Kidney (tissue), 14 donors: ENCODE results near the gene OTULIN. TPM values are rescaled to one million over a fixed set of nuclear protein-coding genes. Genes with fewer than 3 reads are reported as not detected.

Experiments used
- DNase-seq, 5 donors: peaks; one replicate each; pipeline ENCODE4 v3.0.0-alpha.2; 2013 to 2020
- FAIRE-seq: peaks from 2 replicates; lab custom pipeline; 2012; peaks lifted over from hg19 to GRCh38; lab: Jason Lieb, UNC
- H3K27ac ChIP-seq, 2 donors: one replicate each; pipeline ENCODE4 v1.7.0; 2013; ENCODE audit warnings: low read depth in 2 of 2, low read length in 2 of 2, inconsistent platforms in 1 of 2
- H3K27me3 ChIP-seq: one replicate; pipeline ENCODE4 v1.7.1; 2013; ENCODE audit warnings: low read length, inconsistent platforms; ENCODE audit not compliant: control insufficient read depth, insufficient read depth
- H3K36me3 ChIP-seq, 3 donors: one replicate each; pipeline versions ENCODE4 v1.7.0 to v1.7.1; 2013; ENCODE audit warnings: low read length in 3 of 3, control low read depth in 1 of 3, inconsistent platforms in 1 of 3; ENCODE audit not compliant: insufficient read depth in 3 of 3, control insufficient read depth in 2 of 3
- H3K4me1 ChIP-seq, 3 donors: one replicate each; pipeline versions ENCODE4 v1.7.0 to v1.7.1; 2013; ENCODE audit warnings: low read length in 3 of 3, inconsistent platforms in 1 of 3, low read depth in 1 of 3; ENCODE audit not compliant: control insufficient read depth in 2 of 3, insufficient read depth in 2 of 3
- H3K4me3 ChIP-seq, 3 donors: one replicate each; pipeline versions ENCODE4 v1.7.0 to v1.8.1; 2013; ENCODE audit warnings: low read length in 3 of 3, control low read depth in 1 of 3, inconsistent platforms in 1 of 3
- H3K9ac ChIP-seq, 3 donors: one replicate each; pipeline versions ENCODE4 v1.7.0 to v1.7.1; 2013; ENCODE audit warnings: low read length in 3 of 3, control low read depth in 1 of 3, inconsistent platforms in 1 of 3
- H3K9me3 ChIP-seq, 3 donors: one replicate each; pipeline versions ENCODE4 v1.7.0 to v1.7.1; 2013; ENCODE audit warnings: low read length in 3 of 3, control low read depth in 1 of 3, inconsistent platforms in 1 of 3; ENCODE audit not compliant: control insufficient read depth in 2 of 3, insufficient read depth in 1 of 3
- CTCF ChIP-seq: IDR thresholded peaks from 3 replicates; pipeline ENCODE4 v1.5.1; 2012; ENCODE audit warnings: mild to moderate bottlenecking, moderate library complexity, borderline replicate concordance; ENCODE audit not compliant: insufficient read depth; ENCODE audit errors: extremely low read depth
- intact Hi-C: fragments of 100-400 bp; cut with DNase I; formaldehyde crosslinking; loops from one replicate; pipeline ENCODE4 v1.11.1; 2022
- polyA plus RNA-seq: library from polyadenylated mRNA; stranded (reverse); fragments of 350-450 nt; fragmentation: Illumina TruSeq; extraction: RNeasy Lipid Tissue Mini Kit (QIAGEN cat#74804); gene quantifications from one replicate; pipeline ENCODE4 v1.2.3, GENCODE V29; 2014; ENCODE audit warnings: low read depth, low replicate concordance; ENCODE audit not compliant: insufficient read depth
- total RNA-seq: library from RNA; stranded (reverse); fragmentation: NEBNext Ultra II Directional; extraction: Animal tissue kit (Norgen Biotek cat#: 25700); gene quantifications from one replicate; pipeline ENCODE4 v1.2.1, GENCODE V29; 2021
- donor health status: control.
- donor health status: control.
- donor health status: control.
- donor health status: control.
- donor health status: control.
- donor health status: DM: yes; HTN: yes; CAD: no.
- donor health status: Normal renal cell carcinoma (clear cell type).

OTULIN gene
- total and polyA plus RNA-seq, 2 donors from 2014 or later, result 9.0 to 28.4 TPM

- no peaks in the 10 kb centered on the region for H3K4me1 ChIP-seq
- DNase-seq (no peak), FAIRE-seq (no peak)
- intact Hi-C loops, result no loop called here
- H3K27me3 ChIP-seq, result no peaks in the 10 kb centered on the region
- H3K9me3 ChIP-seq, result no peaks in the 10 kb centered on the region
- H3K9ac ChIP-seq, result no peak overlapping the region
- H3K4me3 ChIP-seq, result no peak overlapping the region
- no peak for TF ChIP-seq CTCF
- H3K36me3 ChIP-seq, result peaks cover 0 to 5% (median 0%) of the 10 kb centered on the region in 3 donors
- no peak overlapping the region for H3K27ac ChIP-seq
Measured at GRCh38 chr5:14735944-14736343, 71.4 kb downstream of the OTULIN start.

GRCh38 chr5:14737291-14737690 lies 72.8 kb downstream of the OTULIN start:
- Histone ChIP-seq H3K27ac (no peak overlapping the region), H3K9me3 (no peaks in the 10 kb centered on the region), H3K4me3 (no peak overlapping the region), H3K27me3 (no peaks in the 10 kb centered on the region), H3K4me1 (no peaks in the 10 kb centered on the region), H3K36me3 (peaks cover 0 to 5% (median 0%) of the 10 kb centered on the region in 3 donors), H3K9ac (no peak overlapping the region)
- TF ChIP-seq CTCF, result no peak
- no peak for DNase-seq
- intact Hi-C loops, result no loop called here
- no peak for FAIRE-seq

GRCh38 chr5:14738050-14738449 lies 73.5 kb downstream of the OTULIN start:
- intact Hi-C loops, result no loop called here
- Histone ChIP-seq H3K4me3 (no peak overlapping the region), H3K27ac (no peak overlapping the region), H3K9ac (no peak overlapping the region), H3K9me3 (no peaks in the 10 kb centered on the region), H3K4me1 (no peaks in the 10 kb centered on the region), H3K27me3 (no peaks in the 10 kb centered on the region), H3K36me3 (peaks cover 0 to 5% (median 0%) of the 10 kb centered on the region in 3 donors)
- no peak for FAIRE-seq
- TF ChIP-seq CTCF, result no peak
- DNase-seq, result no peak

GRCh38 chr5:14739538-14739937 lies 75.0 kb downstream of the OTULIN start:
- DNase-seq (no peak), FAIRE-seq (no peak)
- Histone ChIP-seq H3K27ac (no peak overlapping the region), H3K27me3 (no peaks in the 10 kb centered on the region), H3K36me3 (peaks cover 0 to 8% (median 0%) of the 10 kb centered on the region in 3 donors), H3K4me3 (no peak overlapping the region), H3K9me3 (no peaks in the 10 kb centered on the region), H3K4me1 (no peaks in the 10 kb centered on the region), H3K9ac (no peak overlapping the region)
- TF ChIP-seq CTCF, result no peak
- intact Hi-C loops, result no loop called here
